GM18502 (cell line): ENCODE measurements around the gene PRMT9.

ENCODE experiments used
- ATAC-seq: cut with Tn5 transposase; IDR thresholded peaks from one replicate; pipeline ENCODE4 v1.9.1; 2021; ENCODE audit warnings: mild to moderate bottlenecking; ENCODE audit not compliant: unreplicated experiment, poor library complexity

The PRMT9 gene

GRCh38 chr4:147683717-147684700 is at the start of gene PRMT9:
TSS of gene PRMT9 (minus strand) at chr4:147684163. CDS start at chr4:147683987, 176 bp downstream.
- peak; percentile 99 for ATAC-seq

DNA sequence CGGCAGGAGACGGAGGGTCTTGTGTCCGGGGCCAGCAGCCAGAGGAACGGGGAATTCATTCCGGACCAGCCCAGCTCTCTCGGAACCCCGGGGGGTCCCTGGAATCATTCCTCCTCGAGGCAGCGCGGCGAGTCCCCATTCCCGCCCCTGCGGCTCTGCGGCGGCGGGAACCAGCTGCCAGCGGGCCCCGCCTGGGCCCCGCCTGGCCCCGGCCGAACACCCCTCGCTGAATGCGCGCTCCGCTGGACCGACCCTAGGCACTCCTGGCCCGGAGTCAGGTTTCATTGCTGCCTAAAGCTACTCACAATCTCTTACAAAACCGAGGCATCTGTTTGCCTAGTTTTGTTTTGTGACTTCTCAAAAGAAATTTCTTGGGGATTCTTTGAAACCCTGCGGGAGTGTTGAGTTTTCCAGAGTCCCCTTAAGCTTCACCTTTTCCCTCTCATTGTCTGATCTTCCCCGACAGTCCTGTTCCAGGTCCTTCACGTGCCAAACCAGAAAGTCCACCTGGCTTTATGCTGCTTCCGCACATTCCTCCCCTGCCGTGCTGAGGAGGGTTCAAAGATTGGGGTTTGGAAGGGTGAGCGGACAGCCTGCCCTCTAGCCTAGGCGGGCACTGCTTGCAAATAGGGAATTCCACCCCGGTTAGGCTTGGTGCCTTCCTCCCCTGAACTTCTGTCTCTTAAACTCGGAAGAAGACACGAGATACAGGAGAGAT is 48.7 kb upstream of the PRMT9 start:
- ATAC-seq, result peak; percentile 34

- peak; percentile 67 for ATAC-seq
Measured at GRCh38 chr4:147731580-147732517, 47.9 kb upstream of the PRMT9 start, which contains the start of gene ARHGAP10. TSS of gene ARHGAP10 (plus strand) at chr4:147732088. CDS start at chr4:147732302, 214 bp downstream.

- no peak for ATAC-seq
Measured at GRCh38 chr4:147730333-147730732, 46.4 kb upstream of the PRMT9 start.

DNA sequence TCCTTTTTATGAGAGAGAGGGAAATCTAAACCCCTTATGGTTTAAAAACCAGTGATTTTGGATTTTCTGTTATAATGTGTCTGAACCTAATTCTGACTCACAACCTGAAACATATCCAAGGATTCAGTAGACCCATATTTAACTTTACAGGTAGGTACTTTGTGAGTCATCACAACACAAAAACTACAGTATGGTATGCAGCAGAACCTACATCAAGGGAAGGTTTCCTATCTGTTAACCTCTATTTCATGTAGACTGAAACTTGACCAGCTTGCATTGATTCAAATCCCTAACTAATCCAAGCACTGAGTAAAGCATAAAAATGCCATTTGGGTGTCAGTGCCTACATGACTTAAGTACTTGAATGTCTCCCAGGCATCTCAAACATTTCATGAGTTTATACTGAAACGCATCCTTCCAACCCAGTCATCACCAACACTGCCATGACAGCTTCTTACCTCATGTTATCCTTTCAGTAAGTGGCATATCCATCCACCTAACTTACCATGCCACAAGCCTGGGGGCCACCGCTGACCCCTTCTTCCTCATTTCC is 43.6 kb upstream of the PRMT9 start:
- no peak for ATAC-seq

- no peak for ATAC-seq
Measured at GRCh38 chr4:147725673-147726072, 41.7 kb upstream of the PRMT9 start.

- no peak for ATAC-seq
Measured at GRCh38 chr4:147724468-147725201, 40.7 kb upstream of the PRMT9 start.

DNA sequence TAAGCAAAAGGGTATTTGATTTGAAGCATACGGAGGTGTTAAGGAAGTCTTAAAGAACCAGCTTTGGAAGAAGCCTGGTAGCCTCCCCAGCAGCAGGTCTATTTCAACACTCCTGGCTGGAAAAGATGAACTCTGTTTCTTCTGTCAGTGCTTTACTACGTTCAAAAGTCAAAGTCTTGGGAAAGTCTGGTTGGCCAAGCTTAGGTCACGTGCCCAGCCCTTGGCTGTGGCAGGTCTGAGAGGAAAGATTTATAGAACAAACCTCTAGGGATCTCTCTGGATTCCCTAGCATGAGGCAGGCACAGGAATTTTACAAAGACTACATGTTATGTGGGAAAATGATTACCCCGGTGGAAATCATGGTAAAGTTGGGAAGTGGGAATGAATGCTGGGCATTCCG is 39.4 kb upstream of the PRMT9 start:
- no peak for ATAC-seq

DNA sequence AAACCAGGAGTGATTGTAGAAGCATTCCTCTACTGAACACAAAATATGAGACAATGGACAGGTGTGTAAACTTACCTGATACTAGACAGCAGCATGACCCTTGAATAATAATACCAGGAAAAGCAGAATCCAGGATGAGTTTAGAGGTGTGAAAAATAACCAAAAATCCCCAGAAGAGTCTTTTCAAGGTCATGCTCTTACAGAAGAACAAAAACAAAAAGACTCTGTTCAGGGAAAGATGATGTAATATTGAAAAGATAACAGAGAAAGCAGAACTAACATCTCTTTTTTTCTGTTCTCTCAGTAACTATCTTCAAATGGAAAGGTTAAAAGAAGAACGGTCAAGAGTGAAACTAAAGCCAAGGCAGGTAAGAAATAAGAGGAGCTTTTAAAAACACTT is 33.9 kb upstream of the PRMT9 start:
- peak; percentile 92 for ATAC-seq

DNA sequence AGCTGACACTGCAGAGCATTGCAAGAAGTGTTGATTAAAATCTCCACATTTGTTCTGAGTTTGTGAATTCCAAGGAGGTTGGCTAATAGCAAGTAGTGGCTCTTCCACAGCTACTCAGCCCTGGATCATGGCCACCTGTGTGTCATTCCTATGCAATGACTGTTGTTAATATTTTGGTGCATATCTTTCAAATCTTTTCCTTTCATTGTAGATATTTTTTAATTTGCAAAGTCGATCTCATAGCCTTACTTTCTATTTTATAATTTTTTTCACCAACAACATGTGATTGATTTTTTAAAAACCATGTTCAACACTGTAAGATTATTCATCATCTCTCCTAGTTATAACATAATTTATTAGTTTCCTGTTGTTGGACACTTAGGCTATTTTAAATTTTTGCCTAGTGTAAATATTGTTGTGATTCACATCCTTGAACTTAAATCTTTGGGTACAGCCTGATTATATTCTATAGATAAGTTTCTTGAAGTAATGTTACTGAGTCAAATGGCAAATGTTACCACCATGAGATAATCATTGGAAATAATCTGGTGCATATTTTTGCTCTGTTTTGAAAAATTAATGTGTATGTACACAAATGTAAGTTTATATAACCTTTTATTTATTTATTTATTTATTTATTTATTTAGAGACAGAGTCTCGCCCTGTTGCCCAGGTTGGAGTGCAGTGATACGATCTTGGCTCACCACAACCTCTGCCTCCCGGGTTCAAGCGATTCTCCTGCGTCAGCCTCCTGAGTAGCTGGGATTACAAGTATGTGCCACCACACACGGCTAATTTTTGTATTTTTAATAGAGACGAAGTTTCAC is 30.8 kb upstream of the PRMT9 start:
- no peak for ATAC-seq

GRCh38 chr4:147709999-147710398 is 26.0 kb upstream of the PRMT9 start:
- no peak for ATAC-seq

GRCh38 chr4:147707892-147708672 is 24.1 kb upstream of the PRMT9 start:
- peak; percentile 73 for ATAC-seq

GRCh38 chr4:147704846-147705245 is 20.9 kb upstream of the PRMT9 start:
- ATAC-seq, result no peak

GRCh38 chr4:147696866-147697265 is 12.9 kb upstream of the PRMT9 start:
- no peak for ATAC-seq

DNA sequence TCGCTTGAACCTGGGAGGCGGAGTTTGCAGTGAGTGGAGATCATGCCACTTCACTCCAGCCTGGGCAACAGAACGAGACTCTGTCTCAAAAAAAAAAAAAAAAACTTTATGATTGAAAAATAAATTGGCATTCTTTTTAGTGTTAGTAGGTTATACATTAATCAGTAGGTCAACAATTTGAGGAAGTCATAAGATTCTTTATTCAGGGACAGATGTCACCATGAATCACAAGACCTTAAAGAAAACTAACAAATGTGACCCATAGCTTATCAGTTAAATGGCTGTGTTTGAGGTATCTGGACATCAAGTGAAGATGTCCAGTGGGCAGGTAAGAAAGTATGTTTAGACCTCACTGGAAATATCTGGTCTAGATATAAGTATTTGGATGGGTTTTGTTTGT is 9.3 kb upstream of the PRMT9 start:
- ATAC-seq, result no peak

DNA sequence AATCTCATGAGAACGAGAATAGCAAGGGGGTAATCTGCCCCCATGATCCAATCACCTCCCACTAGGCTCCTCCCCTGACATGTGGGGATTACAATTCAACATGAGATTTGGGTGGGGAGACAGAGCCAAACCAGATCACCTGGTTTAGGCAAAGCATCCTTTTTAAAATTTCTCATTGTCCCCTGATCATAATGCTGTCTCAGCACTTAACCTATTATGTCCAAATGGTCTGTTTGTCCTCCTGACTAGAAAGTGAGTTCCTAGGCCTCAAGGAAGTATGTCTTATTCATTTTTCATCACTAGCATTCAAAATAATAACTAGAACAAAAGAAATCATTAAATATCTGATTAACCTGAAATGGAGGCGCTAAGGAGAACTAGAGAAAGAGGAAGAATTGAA is 7.9 kb upstream of the PRMT9 start:
- ATAC-seq, result no peak

DNA sequence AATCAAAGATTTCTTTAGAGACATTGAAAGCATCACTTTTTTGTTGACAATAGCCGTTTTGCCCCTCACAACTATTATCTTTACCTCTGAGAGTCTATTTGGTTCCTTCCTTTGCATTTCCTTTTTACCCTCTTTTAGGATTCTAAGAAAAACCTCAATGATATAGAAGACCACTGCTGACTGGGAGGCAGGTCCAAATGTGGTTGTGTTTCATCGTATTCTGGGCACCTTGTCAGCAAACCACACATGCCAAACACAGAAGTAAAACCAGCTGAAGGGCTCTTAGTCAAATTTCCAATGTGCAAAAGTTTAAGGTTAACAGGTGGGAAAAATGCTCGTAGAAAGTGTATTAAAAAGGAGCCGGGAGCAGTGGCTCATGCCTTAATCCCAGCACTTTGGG is 5.1 kb upstream of the PRMT9 start:
- no peak for ATAC-seq

DNA sequence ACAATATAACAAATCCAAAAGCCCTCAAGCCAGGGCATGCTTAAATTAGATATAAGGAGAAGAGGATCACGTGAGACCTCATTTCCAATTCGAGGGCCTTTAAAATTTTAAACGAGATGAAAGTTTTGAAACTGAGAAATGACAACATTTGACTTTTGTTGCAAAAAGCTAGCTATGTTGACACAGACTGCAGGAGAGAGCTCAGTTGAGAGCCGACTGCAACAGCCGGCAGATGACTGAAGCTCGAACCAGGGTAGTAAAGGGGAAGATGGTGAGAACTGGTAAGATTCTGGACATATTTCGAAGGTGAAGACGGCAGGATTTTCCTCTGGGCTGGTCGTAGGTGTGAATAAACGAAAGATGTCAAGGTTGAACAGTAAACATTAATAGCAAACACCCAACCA is 773 bp downstream of the PRMT9 start:
- ATAC-seq, result no peak
